ENCODE results near the gene TMC5. TPM values are rescaled to one million over a fixed set of nuclear protein-coding genes. Genes with fewer than 3 reads are reported as not detected.

Gene TMC5
- total and polyA plus RNA-seq, 2 of the 4 experiments (the other 2 are of a cell fraction): not detected

GRCh38 chr16:19382887-19383816 is 34.5 kb upstream of the TMC5 start:
- H4K8ac ChIP-seq (ENCODE audit: low read depth in 2 of 2, low read length in 2 of 2): no peak overlapping the region
- no peak overlapping the region for H4K91ac ChIP-seq (ENCODE audit: insufficient read depth, low read depth, low read length)
- ATAC-seq (ENCODE audit: low read depth): no peak
- H3K9me3 ChIP-seq (ENCODE audit: control insufficient read depth, insufficient read depth, low read length): no peaks in the 10 kb centered on the region
- H3K18ac ChIP-seq (ENCODE audit: low read depth, low read length): no peak overlapping the region
- no peak overlapping the region for H3K9ac ChIP-seq (ENCODE audit: low read depth, low read length)
- H3K14ac ChIP-seq (replicated peaks; ENCODE audit: low read depth, low read length): no peak overlapping the region
- no peak overlapping the region for H2BK120ac ChIP-seq (ENCODE audit: low read depth, low read length)
- H2AK5ac ChIP-seq (ENCODE audit: low read depth, low read length): no peak overlapping the region
- no peaks in the 10 kb centered on the region for H3K4me1 ChIP-seq (ENCODE audit: control insufficient read depth, insufficient read depth, low read length)
- no peaks in the 10 kb centered on the region for H3K79me1 ChIP-seq (ENCODE audit: low read depth in 1 of 2, low read length in 2 of 2)
- H3K9me1 ChIP-seq (ENCODE audit: insufficient read depth, low read length): no peaks in the 10 kb centered on the region
- POLR2A ChIA-PET (ENCODE audit: unreplicated experiment): no interaction called here
- 64% methylated on average over 3 of the region's 20 CpGs; no CpG with 5 or more reads in 1 of the 2 experiments for WGBS, 2 experiments (ENCODE audit: extremely low coverage in 2 of 2, insufficient read length in 1 of 2)
- H3K36me3 ChIP-seq (ENCODE audit: control insufficient read depth, insufficient read depth, low read length): no peaks in the 10 kb centered on the region
- no peak overlapping the region for H3K4me3 ChIP-seq (ENCODE audit: insufficient read depth, low read depth, low read length)
- H2BK5ac ChIP-seq (ENCODE audit: low read depth, low read length, poor library complexity, severe bottlenecking): no peak overlapping the region
- in situ Hi-C loops (cut with MboI; ENCODE audit: low sequenced_read_pairs): no loop called here
- H3K23ac ChIP-seq (ENCODE audit: low read depth, low read length): no peak overlapping the region
- peak overlapping the region; percentile 21 for H2AFZ ChIP-seq (replicated peaks; ENCODE audit: low read length, poor library complexity)
- CTCF ChIA-PET: interaction anchor here (0.6 kb wide), 1 partner anchor 17 kb away, joined by 4 read pairs; no protein-coding TSS in a partner anchor
- intact Hi-C loops (cut with micrococcal nuclease): no loop called here
- H2BK15ac ChIP-seq (ENCODE audit: low read depth, low read length): no peak overlapping the region
- H3K4me2 ChIP-seq (ENCODE audit: low read depth, low read length): no peak overlapping the region
- H3K27me3 ChIP-seq (ENCODE audit: control insufficient read depth, insufficient read depth, low read length): no peaks in the 10 kb centered on the region; the same call in 1 of the 2 replicates
- H3K56ac ChIP-seq (ENCODE audit: extremely low read depth, insufficient read depth, low read length): no peak overlapping the region
- dilution Hi-C loops (cut with HindIII; ENCODE audit: low sequenced_read_pairs, unreplicated experiment): no loop called here
- no peak overlapping the region for H4K5ac ChIP-seq (ENCODE audit: low read depth, low read length)
- no peak overlapping the region for H3K27ac ChIP-seq (ENCODE audit: insufficient read depth, low read length)
- H4K20me1 ChIP-seq (ENCODE audit: insufficient read depth, low read length): no peaks in the 10 kb centered on the region
- no TSS peak for BruUV-seq (replicated peaks)
- no peak overlapping the region for H2AK9ac ChIP-seq (replicated peaks; ENCODE audit: low read depth, low read length, poor library complexity)
- DNase-seq: no peak
- no peak overlapping the region for H3K4ac ChIP-seq (ENCODE audit: low read depth, low read length)
- H2BK20ac ChIP-seq (ENCODE audit: low read depth, low read length): no peak overlapping the region
- TF ChIP-seq RCOR1 (IDR thresholded peaks at IDR 0.05; ENCODE audit: insufficient replicate concordance, low read length) (no peak), USF2 (IDR thresholded peaks at IDR 0.05; ENCODE audit: low read depth, low read length) (no peak), FOS (IDR thresholded peaks at IDR 0.05; ENCODE audit: low read depth, low read length) (no peak), ELK1 (IDR thresholded peaks at IDR 0.05; ENCODE audit: borderline replicate concordance, low read depth, low read length) (no peak), MAFK (IDR thresholded peaks at IDR 0.05; ENCODE audit: low read depth, low read length) (no peak), MAZ (IDR thresholded peaks at IDR 0.05; ENCODE audit: borderline replicate concordance, low read depth, low read length) (no peak), SMC3 (IDR thresholded peaks at IDR 0.05; ENCODE audit: low read depth, low read length) (no peak), RAD21 (IDR thresholded peaks at IDR 0.05; ENCODE audit: low read length) (no peak), CTCF (conservative IDR thresholded peaks at IDR 0.05; ENCODE audit: low read depth, low read length) (no peak), CHD1 (IDR thresholded peaks at IDR 0.05; ENCODE audit: low read depth, low read length) (no peak), MXI1 (IDR thresholded peaks at IDR 0.05; ENCODE audit: borderline replicate concordance, low read depth, low read length) (no peak), POLR2A (IDR thresholded peaks at IDR 0.05; ENCODE audit: low read depth, low read length) (no peak), NFE2L2 (IDR thresholded peaks at IDR 0.05; ENCODE audit: low read depth, low read length) (no peak), BHLHE40 (IDR thresholded peaks at IDR 0.05; ENCODE audit: low read depth, low read length) (no peak), RFX5 (IDR thresholded peaks at IDR 0.05; ENCODE audit: low read depth, low read length) (no peak)

Measured in IMR-90 (cell line).